Measurements from ENCODE around the gene HADH.

HADH gene

DNA sequence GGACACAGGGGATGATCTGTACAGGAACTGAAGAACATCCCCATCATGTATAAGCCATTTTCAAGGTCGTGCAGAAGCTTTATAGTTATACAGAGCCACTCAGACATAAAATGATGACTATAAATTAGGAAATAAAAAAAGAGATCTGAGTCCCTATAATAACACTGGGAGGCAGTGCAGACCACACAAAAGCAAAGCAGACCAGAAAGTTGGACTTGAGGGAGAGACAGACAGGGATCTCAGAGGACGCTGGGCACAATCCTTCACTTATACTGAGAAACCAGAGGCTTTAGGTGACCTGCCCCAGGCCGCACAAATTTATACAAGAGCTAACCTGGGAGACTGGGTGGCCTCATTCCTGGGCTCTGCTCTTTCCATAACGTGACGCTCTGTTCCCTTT, 70.5 kb downstream of the HADH start:
- no peak for DNase-seq

- DNase-seq, result no peak
Observed at GRCh38 chr4:108060686-108061321, 71.1 kb downstream of the HADH start.

DNA sequence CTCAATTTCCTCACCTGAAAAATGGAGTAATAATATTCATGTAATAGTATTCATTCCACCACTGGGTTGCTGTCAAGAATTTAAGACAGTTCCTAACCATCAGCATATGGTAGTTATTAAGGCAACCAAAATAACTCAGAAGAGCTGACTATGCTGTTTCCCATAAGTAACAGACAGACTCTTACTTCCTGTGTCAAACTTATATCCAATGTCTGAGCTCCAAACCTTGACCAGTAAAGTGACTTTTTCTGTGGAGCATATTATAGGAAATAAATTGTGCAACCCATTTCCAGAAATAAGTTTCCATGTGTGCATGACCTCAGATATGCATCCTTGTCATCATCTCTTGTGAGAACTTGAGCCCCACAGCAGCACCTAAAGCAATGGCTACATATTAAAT, 78.8 kb downstream of the HADH start:
- no peak for DNase-seq

GRCh38 chr4:108070775-108071174, 81.1 kb downstream of the HADH start:
- no peak for DNase-seq

GRCh38 chr4:108072300-108072699, 82.6 kb downstream of the HADH start:
- DNase-seq, result no peak

- DNase-seq, result no peak
Observed at GRCh38 chr4:108078024-108078733, 88.5 kb downstream of the HADH start.

- no peak for DNase-seq
Observed at GRCh38 chr4:108080747-108081146, 91.1 kb downstream of the HADH start.

- DNase-seq, result no peak
Observed at GRCh38 chr4:108081256-108081655, 91.6 kb downstream of the HADH start.
